K562 (cell line): ENCODE measurements around the gene PTTG1IP. TPM values are rescaled to one million over a fixed set of nuclear protein-coding genes. Genes with fewer than 3 reads are reported as not detected.

Experiments
- ATAC-seq: fragments of 200-7000 bp; cut with Tn5 transposase; 3 replicates; pipeline ENCODE4 v1.9.1; 2020; ENCODE audit warnings: moderate library complexity
- BruUV-seq: library from RNA; stranded (reverse); fragments of 400-500 nt; replicated peaks from 2 replicates; lab custom pipeline; 2021; lab: Mats Ljungman, UMichigan
- CTCF ChIA-PET: fragments of 300-600 bp; formaldehyde crosslinking; extraction: SDS; loops from one replicate; lab custom pipeline; 2021; ENCODE audit warnings: low intra/inter-chr PET ratio; lab: Yijun Ruan, JAX
- POLR2A ChIA-PET: fragments of 300-600, 350-650 bp; sonication (Branson Sonifier 250); formaldehyde crosslinking; extraction: SDS; loops from one replicate; lab custom pipeline; 2021; ENCODE audit warnings: antibody characterized with exemption, inconsistent platforms; lab: Yijun Ruan, JAX
- DNase-seq, 4 experiments: peaks; one replicate each; pipeline versions ENCODE4 v3.0.0 to v3.0.0-alpha.2; 2011 to 2018; ENCODE audit warnings: low spot score in 3 of 4, mixed read lengths in 3 of 4; ENCODE audit errors: extremely low read depth in 1 of 4
- FAIRE-seq: peaks from 2 replicates; lab custom pipeline; 2011; peaks lifted over from hg19 to GRCh38; lab: Jason Lieb, UNC
- H2AFZ ChIP-seq: 2 replicates; pipeline ENCODE4 v1.6.0; 2011; ENCODE audit warnings: low read depth, low read length, control low read depth, inconsistent platforms
- H3K27ac ChIP-seq: fragments of 200-600 bp; 3 replicates; pipeline ENCODE4 v1.8.0; 2011; ENCODE audit warnings: low read depth, mild to moderate bottlenecking, control low read depth, inconsistent platforms, low read length, moderate library complexity, mixed read lengths; ENCODE audit errors: extremely low read depth
- H3K27me3 ChIP-seq, 2 experiments: fragments of 300-600 bp in 1 of 2; 2 replicates in 1 of 2; 3 replicates in 1 of 2; pipeline versions ENCODE4 v1.6.0 to v1.8.0; 2011; ENCODE audit warnings: inconsistent platforms in 2 of 2, low read length in 2 of 2, mild to moderate bottlenecking in 1 of 2, mixed read lengths in 1 of 2, moderate library complexity in 1 of 2; ENCODE audit not compliant: control insufficient read depth in 2 of 2, insufficient read depth in 2 of 2
- H3K36me3 ChIP-seq: fragments of 300-600 bp; 3 replicates; pipeline ENCODE4 v1.8.0; 2011; ENCODE audit warnings: mild to moderate bottlenecking, low read length, inconsistent platforms; ENCODE audit not compliant: control insufficient read depth, insufficient read depth
- H3K4me1 ChIP-seq, 2 experiments: fragments of 200-600 bp in 1 of 2; replicated peaks in 1 of 2; 2 replicates in 1 of 2; 3 replicates in 1 of 2; pipeline versions ENCODE4 v1.5.1 to v1.8.0; 2011; ENCODE audit warnings: inconsistent platforms in 2 of 2, low read length in 2 of 2, mild to moderate bottlenecking in 1 of 2, mixed read lengths in 1 of 2, moderate library complexity in 1 of 2; ENCODE audit not compliant: control insufficient read depth in 2 of 2, insufficient read depth in 2 of 2
- H3K4me2 ChIP-seq: 2 replicates; pipeline ENCODE4 v1.6.1; 2011; ENCODE audit warnings: low read length, control low read depth, inconsistent platforms, mixed read lengths; ENCODE audit not compliant: insufficient read depth
- H3K4me3 ChIP-seq: fragments of 200-600 bp; sonication (generic), shearing (Covaris generic); 2 replicates; pipeline ENCODE4 v1.5.1; 2016; ENCODE audit warnings: control low read depth, inconsistent platforms
- H3K79me2 ChIP-seq: fragments of 200-600 bp; 3 replicates; pipeline ENCODE4 v1.8.0; 2011; ENCODE audit warnings: low read length, inconsistent platforms; ENCODE audit not compliant: control insufficient read depth, insufficient read depth
- H3K9ac ChIP-seq, 2 experiments: 2 replicates each; pipeline versions ENCODE4 v1.6.0 to v1.6.1; 2011; ENCODE audit warnings: low read depth in 2 of 2, low read length in 2 of 2, control low read depth in 1 of 2, inconsistent platforms in 1 of 2, mild to moderate bottlenecking in 1 of 2, mixed read lengths in 1 of 2; ENCODE audit not compliant: insufficient read depth in 1 of 2
- H3K9me1 ChIP-seq: one replicate; pipeline ENCODE4 v1.6.0; 2011; ENCODE audit warnings: inconsistent platforms, mild to moderate bottlenecking, low read length, moderate library complexity; ENCODE audit not compliant: control insufficient read depth, insufficient read depth
- H3K9me3 ChIP-seq: replicated peaks from 2 replicates; pipeline ENCODE4 v1.5.1; 2011; ENCODE audit warnings: low read depth, low read length, inconsistent platforms; ENCODE audit not compliant: control insufficient read depth, insufficient read depth
- H4K20me1 ChIP-seq: replicated peaks from 2 replicates; pipeline ENCODE4 v1.6.1; 2011; ENCODE audit warnings: low read length, inconsistent platforms, mixed read lengths; ENCODE audit not compliant: control insufficient read depth, insufficient read depth
- EZH2 ChIP-seq: IDR thresholded peaks from 2 replicates; pipeline ENCODE4 v1.6.1; 2012; ENCODE audit warnings: low read depth, mild to moderate bottlenecking, inconsistent platforms, low read length, borderline replicate concordance
- JUND ChIP-seq, 2 experiments: IDR thresholded peaks; 2 replicates in 1 of 2; 3 replicates in 1 of 2; pipeline ENCODE4 v1.6.1; 2011; ENCODE audit warnings: borderline replicate concordance in 2 of 2, low read depth in 2 of 2, low read length in 2 of 2, improper control_type of control experiment in 1 of 2, missing biosample characterization in 1 of 2, missing genetic modification characterization in 1 of 2, missing genetic modification reagents in 1 of 2
- MBD2 ChIP-seq: sonication (generic); IDR thresholded peaks from 2 replicates; pipeline ENCODE4 v1.6.1; 2016; ENCODE audit warnings: low read depth, borderline replicate concordance
- RAD21 ChIP-seq, 2 experiments: fragments of 250-450 bp in 1 of 2; fragments of 450-650 bp in 1 of 2; sonication (Bioruptor Pico) in 1 of 2; formaldehyde crosslinking in 1 of 2; IDR thresholded peaks in 1 of 2; conservative IDR thresholded peaks in 1 of 2; 2 replicates each; pipeline versions ENCODE4 v1.4.0 to v1.8.0; 2020 to 2022; ENCODE audit warnings: mild to moderate bottlenecking in 2 of 2, moderate library complexity in 1 of 2
- RFX7 ChIP-seq: fragments of 250-450 bp; sonication (Bioruptor Pico); IDR thresholded peaks from 2 replicates; pipeline ENCODE4 v1.5.1; 2021; ENCODE audit warnings: mild to moderate bottlenecking
- ZBED1 ChIP-seq: IDR thresholded peaks from 2 replicates; pipeline ENCODE4 v1.6.1; 2014
- ZBTB17 ChIP-seq: fragments of 450-650 bp; formaldehyde crosslinking; IDR thresholded peaks from 2 replicates; pipeline ENCODE4 v1.4.0; 2020; ENCODE audit warnings: mild to moderate bottlenecking
- WGBS: fragments of 100-300 bp; shearing (Covaris generic); methylation state at CpG from one replicate; pipeline ENCODE4 v1.1.6; 2016; ENCODE audit warnings: low coverage, mixed read lengths; ENCODE audit not compliant: insufficient coverage; ENCODE audit errors: missing lambda C conversion rate; 5-methylcytosine and 5-hydroxymethylcytosine counted together
- in situ Hi-C: fragments of 300-500 bp; cut with MboI; formaldehyde crosslinking; loops from 4 replicates; pipeline ENCODE4 v1.15.0; 2018; ENCODE audit warnings: inconsistent platforms, mixed read lengths
- intact Hi-C: fragments of 100-400 bp; cut with micrococcal nuclease; formaldehyde crosslinking; loops from 2 replicates; pipeline ENCODE4 v1.14.2; 2022
- polyA plus RNA-seq, 8 experiments: library from polyadenylated mRNA; depleted of rRNA in 4 of 8; stranded (reverse) in 5 of 8; unstranded in 3 of 8; fragments of >200 nt; fragmentation: Nextera tagmentation in 2 of 8; fragmentation: Illumina TruSeq in 1 of 8; extraction: Ambion mirVana in 2 of 8; extraction: Trizol in 1 of 8; gene quantifications; 2 replicates each; pipeline versions ENCODE4 v1.2.1 to v1.2.3, GENCODE V29; 2011 to 2014; ENCODE audit warnings: inconsistent platforms in 1 of 8, missing spikeins in 1 of 8
- total RNA-seq, 7 experiments: library from RNA; depleted of rRNA in 6 of 7; stranded (reverse); fragments of >200 nt in 6 of 7; fragmentation: Illumina TruSeq in 2 of 7; extraction: Trizol in 2 of 7; gene quantifications; 2 replicates each; pipeline versions ENCODE4 v1.2.1 to v1.2.3, GENCODE V29; 2011 to 2021; ENCODE audit warnings: low replicate concordance in 1 of 7
- TF ChIP-seq, protein P1 (sequence below): sonication (generic); formaldehyde crosslinking; IDR thresholded peaks from 2 replicates; pipeline ENCODE4 v1.9.0; 2022; ENCODE audit warnings: mild to moderate bottlenecking, missing genetic modification reagents

Gene PTTG1IP
- total and polyA plus RNA-seq, 9 of the 15 experiments (the other 6 are each of a cell fraction or from before 2014, with no cell fraction given): 5.0 to 99.3 (median 82.4) TPM

DNA sequence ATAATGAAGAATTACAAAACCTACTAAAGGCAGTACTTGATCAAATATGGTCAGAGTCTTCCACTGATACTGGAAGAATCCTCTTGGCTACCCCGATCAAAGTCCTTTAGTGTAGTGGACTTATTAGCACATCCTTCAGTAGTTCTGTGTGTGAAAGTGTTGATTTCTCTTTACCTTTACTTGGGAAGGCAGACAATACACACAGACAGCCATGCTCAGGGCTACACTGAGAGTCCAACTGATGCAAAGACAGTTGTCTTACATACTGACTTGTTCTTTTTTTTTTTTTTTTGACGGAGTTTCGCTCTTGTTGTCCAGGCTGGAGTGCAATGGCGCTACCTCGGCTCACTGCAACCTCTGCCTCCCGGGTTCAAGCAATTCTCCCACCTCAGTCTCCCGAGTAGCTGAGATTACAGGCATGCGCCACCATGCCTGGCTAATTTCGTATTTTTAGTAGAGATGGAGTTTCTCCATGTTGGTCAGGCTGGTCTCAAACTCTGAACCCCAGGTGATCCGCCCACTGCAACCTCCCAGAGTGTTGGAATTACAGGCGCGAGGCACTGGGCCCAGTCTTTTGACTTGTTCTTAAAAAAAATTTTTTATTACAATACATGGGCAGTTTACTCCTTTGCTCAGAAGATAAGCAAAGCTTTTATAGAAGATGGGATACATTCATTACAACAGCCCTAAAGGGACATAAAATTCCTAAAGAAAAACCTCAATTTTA is 3.5 kb upstream of the PTTG1IP start:
- Histone ChIP-seq H3K27ac (no peak overlapping the region), H4K20me1 (peaks cover 9% of the 10 kb centered on the region), H2AFZ (no peak overlapping the region), H3K9me3 (no peaks in the 10 kb centered on the region), H3K4me3 (no peak overlapping the region), H3K9ac (no peak overlapping the region), H3K4me1 (peaks cover 39 to 47% of the 10 kb centered on the region in 2 experiments), H3K79me2 (peaks cover 15% of the 10 kb centered on the region), H3K4me2 (no peak overlapping the region), H3K27me3 (no peaks in the 10 kb centered on the region), H3K9me1 (peaks cover 7% of the 10 kb centered on the region), H3K36me3 (no peaks in the 10 kb centered on the region)
- TF ChIP-seq RFX7 (CRISPR knock-in tag): no peak
- no peak for TF ChIP-seq ZBED1
- TF ChIP-seq ZBTB17 (CRISPR knock-in tag): no peak
- TF ChIP-seq EZH2: no peak
- TF ChIP-seq, protein P1, sequence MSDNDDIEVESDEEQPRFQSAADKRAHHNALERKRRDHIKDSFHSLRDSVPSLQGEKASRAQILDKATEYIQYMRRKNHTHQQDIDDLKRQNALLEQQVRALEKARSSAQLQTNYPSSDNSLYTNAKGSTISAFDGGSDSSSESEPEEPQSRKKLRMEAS: no peak
- no peak for TF ChIP-seq JUND (IDR thresholded peaks at IDR 0.05; ENCODE audit: borderline replicate concordance, low read depth, low read length)
- no peak for TF ChIP-seq JUND (tag; IDR thresholded peaks at IDR 0.05; ENCODE audit: borderline replicate concordance, low read depth, low read length)
- no peak for TF ChIP-seq RAD21 (CRISPR knock-in tag; conservative IDR thresholded peaks at IDR 0.05 in 1 of 2, IDR thresholded peaks at IDR 0.05 in 1 of 2)
- no peak for TF ChIP-seq MBD2
- intact Hi-C loops: no loop called here
- no peak for ATAC-seq
- no peak for DNase-seq
- in situ Hi-C loops: no loop called here
- WGBS: 87% methylated on average over 8 of the region's 12 CpGs
- no TSS peak for BruUV-seq
- no peak for FAIRE-seq
- CTCF ChIA-PET: no interaction called here
- POLR2A ChIA-PET: interaction anchor here (1.0 to 2.1 kb wide), 3 partner anchors 10 to 73 kb away, joined by 3 to 5 read pairs (median 4); no protein-coding TSS in a partner anchor
